GM21360 (cell line): ENCODE measurements around the gene CERKL.

Experiments
- ATAC-seq: cut with Tn5 transposase; IDR thresholded peaks from one replicate; pipeline ENCODE4 v1.9.1; 2021; ENCODE audit warnings: mild to moderate bottlenecking, moderate library complexity; ENCODE audit not compliant: unreplicated experiment

Gene CERKL

GRCh38 chr2:181678861-181679543 lies 22.1 kb upstream of the CERKL start:
- no peak for ATAC-seq

DNA sequence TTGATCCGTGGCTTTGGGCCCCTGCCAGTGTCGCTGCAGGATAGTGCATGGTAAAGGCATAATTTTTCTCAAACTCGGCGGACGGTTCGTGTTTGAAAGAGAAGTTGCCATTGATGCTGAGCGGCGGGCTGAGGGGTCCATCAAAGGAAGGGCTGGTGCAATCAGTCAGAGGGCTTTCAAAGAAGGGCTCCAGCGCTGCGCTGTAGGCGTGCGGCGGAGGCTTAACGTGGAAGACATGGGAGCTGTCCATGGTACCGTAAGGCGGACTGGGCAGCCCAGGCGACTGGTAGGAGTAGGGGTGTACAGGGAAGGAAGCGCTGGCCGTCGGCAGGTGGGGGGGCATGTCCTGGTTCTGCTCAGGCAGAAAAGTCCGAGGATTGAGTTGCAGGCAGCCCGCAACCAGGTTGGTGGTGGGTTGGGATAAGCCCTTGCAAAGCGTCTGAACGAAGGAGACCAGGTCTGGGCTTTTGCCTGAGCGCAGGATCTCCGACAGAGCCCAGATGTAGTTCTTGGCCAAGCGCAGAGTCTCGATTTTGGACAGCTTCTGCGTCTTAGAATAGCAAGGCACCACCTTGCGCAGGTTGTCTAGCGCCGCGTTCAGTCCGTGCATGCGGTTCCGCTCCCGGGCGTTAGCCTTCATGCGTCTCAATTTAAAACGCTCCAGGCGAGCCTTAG lies 21.1 kb upstream of the CERKL start:
- ATAC-seq, result no peak

- no peak for ATAC-seq
Measured at GRCh38 chr2:181675254-181675653, 18.3 kb upstream of the CERKL start.

DNA sequence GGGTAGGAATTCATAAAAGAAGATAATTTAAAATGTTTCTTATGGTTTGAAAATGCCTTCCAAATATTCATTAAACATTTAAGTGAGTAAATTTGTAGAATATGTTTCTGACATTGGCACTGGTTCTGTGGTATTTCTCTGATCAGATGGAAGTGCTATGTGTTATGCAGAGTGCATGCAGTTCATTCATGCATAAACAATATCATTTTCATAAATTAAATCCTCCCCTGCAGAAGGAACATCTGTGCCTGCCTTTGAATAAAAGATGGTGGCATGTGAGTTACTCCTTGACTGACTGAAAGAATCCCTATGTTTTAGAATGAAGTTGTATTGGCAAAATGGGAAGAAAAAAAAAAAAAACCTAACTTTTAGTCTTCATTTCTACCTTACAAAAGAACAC lies 17.6 kb upstream of the CERKL start:
- ATAC-seq, result no peak

- no peak for ATAC-seq
Measured at GRCh38 chr2:181673173-181673572, 16.3 kb upstream of the CERKL start.

DNA sequence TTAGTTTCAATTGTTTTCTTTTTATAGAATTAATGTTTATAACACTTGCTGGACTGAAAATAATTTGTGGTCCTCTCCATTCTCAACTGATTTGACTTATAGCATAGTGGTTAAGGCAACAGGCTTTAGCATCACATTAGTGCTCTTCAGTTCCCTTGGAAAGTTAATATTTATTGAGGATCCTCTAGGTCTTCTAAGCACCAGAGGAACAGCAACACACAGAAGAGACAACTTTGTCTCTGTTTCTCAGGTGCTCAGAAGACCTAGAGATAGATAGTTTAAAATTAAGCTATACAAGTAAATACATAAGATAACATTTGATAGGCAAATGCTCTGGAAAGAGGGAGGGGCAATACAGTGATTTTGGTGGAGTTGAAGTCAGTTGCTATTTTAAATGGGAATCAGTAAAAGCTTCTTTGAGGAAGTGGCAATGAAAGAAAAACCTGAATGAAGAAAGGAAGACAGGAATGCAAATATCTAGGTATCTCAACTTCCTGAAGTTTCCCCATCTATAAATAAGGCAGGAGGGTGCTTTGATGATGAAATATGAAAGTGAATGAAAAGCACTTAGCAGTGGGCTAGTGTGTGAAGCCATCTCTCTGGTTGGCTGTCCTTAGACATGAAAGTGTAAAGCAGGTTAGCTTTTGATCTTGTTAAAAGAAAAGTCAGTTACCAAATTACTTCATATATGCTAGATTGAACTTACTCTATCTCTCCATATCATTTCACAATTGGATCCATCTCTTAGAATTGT lies 15.5 kb upstream of the CERKL start:
- peak; percentile 90 for ATAC-seq

GRCh38 chr2:181670632-181671031 lies 13.7 kb upstream of the CERKL start:
- ATAC-seq, result no peak

DNA sequence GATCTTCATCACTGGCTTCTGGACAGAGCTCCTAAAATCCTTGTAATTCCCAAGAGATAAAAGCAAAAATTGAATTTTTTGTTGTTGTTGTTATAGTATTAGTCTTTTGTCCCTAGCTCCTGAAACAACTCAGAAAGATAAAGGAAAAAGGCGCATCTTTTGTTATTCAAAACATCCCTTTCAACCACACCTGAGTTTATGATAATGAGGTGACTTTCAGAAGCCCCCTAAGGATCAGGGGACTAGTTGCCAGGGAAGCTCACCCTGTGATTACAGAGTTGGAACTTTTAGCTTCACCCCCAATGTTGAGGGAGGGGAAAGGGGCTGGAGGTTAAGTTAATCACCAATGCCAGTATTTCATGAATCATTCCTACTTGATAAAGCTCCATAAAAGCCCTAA lies 10.3 kb upstream of the CERKL start:
- no peak for ATAC-seq

- ATAC-seq, result no peak
Measured at GRCh38 chr2:181662287-181662686, 5.4 kb upstream of the CERKL start.

DNA sequence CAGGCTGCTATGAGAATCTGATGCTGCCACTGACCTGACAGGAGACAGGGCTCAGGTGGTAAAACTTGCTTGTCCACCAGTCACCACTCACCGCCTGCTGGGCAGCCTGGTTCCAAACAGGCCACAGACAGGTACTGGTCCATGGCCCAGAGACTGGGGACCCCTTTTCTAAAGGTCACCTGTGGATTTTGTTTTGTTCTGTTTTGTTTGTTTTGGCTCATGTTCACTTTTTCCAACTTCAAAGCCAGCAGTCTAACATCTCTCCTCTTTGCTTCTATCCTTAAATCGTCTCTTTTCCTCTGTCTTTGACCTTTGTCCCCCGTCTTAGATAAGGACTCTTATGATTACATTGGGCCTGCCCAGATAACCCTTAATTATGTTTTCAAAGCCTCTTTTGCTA lies 3.3 kb upstream of the CERKL start:
- no peak for ATAC-seq

DNA sequence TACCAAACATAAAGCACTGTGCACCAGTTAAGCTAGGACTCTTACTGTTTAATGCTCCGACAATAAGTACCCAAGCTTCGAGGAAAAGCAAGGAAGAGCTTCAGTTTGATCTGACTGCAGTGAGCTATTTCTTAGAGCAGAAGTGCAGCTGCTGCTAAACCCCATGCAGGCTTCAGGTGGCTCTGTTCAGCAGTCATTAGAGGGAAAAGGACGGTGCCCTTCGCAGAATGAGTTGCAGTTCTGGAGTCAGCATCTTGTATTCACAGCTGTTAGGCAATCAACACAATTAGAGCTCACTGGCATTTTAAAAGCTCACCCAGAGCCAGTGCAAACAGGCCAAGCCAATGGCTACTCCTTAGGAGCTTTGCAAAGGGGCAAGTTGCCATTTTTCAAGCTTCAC lies 1.5 kb upstream of the CERKL start:
- ATAC-seq, result no peak

- ATAC-seq, result no peak
Measured at GRCh38 chr2:181657379-181657778, 474 bp upstream of the CERKL start.

- no peak for ATAC-seq
Measured at GRCh38 chr2:181655519-181655918, 1.4 kb downstream of the CERKL start.

GRCh38 chr2:181649436-181649979 lies 7.4 kb downstream of the CERKL start:
- no peak for ATAC-seq

DNA sequence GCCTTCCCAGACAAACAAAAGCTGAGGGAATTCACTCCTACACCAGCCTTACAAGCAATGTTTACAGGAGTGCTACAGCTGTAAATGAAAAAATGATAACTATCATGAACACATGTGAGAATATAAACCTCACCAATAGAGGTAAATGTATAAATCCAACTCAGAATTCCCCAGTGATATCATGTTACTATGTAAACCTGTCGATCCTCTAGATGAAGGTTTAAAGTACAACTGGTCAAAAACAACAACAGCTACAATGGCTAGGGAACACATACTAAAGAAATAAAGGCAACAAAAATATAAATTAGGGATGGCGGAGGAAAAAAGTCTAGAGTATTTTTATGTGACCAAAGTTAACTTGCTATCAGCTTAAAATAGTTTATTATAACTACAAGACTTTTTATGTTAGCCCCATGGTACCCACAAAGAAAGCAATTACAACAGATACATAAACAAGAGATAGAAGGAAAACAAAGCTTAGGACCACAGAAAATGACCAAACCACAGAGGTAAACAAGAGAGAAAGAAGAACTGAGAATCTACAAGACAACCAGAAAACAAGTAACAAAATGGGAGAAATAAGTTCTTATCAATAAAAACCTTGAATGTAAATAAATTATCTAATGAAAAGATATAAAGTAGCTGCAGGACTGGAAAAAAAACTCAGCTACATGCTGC lies 8.3 kb downstream of the CERKL start:
- no peak for ATAC-seq

DNA sequence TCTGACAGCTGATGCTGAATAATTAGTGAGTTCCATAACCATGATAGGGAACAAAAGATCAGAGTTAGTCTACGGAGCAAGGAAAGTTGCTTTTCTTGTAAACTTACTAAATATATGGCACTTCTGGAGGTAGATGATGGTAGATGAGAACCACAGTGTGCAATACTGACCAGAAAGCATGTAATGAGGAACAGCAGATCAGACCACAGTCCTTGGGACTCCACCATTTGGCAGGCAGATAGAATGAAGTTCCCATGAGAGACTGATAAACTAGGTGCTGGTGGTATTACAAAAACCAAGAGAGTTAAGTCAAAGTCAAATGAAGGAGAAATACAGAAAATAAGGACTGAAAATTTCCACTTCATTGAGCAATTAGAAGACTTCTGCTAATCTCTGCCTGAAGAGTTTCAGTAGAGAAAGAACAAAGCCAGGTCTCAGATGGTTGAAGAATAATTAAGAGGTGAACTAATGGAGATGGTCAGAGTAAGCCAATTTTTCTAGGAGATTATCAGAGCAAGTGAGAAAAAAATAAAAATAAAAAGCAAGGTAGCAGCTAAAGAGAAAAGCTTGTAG lies 10.4 kb downstream of the CERKL start:
- ATAC-seq, result no peak

GRCh38 chr2:181643151-181643550 lies 13.8 kb downstream of the CERKL start:
- ATAC-seq, result no peak

DNA sequence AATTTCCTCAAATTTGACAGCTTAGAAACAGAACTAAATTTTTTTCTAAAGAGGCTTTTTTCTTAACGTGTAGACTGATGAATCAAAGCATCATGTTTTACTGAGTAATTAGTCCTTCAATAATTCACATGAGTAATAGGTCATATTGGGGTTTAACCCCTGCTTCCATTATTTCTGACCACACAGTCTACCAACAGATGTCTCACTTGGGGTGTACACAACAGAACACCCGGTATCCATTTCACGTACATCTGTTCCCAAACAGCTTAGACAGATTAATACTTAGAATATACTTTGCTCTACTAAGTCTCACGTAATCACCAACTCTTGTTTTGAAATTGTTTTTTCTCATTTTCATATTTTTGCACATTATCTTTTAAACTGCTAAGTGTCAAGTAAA lies 14.8 kb downstream of the CERKL start:
- no peak for ATAC-seq

DNA sequence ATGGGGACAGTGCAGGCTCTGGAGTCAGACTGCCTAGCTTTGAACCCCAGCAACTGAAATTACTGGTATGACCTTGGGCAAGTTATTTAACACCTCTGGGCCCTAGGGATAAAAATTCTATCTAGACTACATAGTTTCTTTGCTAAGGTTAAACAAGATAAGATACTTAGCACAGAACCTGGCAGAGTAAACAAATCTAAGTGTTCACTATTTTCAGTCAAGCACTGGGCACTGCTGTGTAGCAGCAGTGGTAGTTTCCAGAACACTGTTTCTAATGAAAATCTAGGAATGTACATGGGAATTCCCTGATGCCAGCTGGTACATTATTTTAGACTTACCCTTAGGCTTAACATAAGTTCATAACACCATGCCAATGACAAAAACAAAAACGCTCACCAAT lies 17.2 kb downstream of the CERKL start:
- no peak for ATAC-seq

GRCh38 chr2:181632733-181633401 lies 24.0 kb downstream of the CERKL start:
- ATAC-seq, result peak; percentile 90
